T-helper 1 cell treated with Interleukin-12 subunit alpha and Interleukin-12 subunit beta and Interleukin-4 antibody, amounts not matched to agents 30 μg/mL and 1 μg/mL, for 36 hours (primary cell): ENCODE results near the gene MARF1.
"Not testable (repeated sequence)": the region's sequence is repeated elsewhere in the genome, so short reads cannot be mapped to it uniquely, and the experiment has no call there.

Experiments used
- H3K27ac Mint-ChIP-seq: one replicate; pipeline ENCODE4 v1.8.0; 2021; ENCODE audit warnings: mild to moderate bottlenecking, mixed read lengths
- H3K27me3 Mint-ChIP-seq: one replicate; pipeline ENCODE4 v1.8.0; 2021; ENCODE audit warnings: low read depth, mixed read lengths
- H3K36me3 Mint-ChIP-seq: one replicate; pipeline ENCODE4 v1.8.0; 2021; ENCODE audit warnings: low read depth, mixed read lengths
- H3K4me1 Mint-ChIP-seq: one replicate; pipeline ENCODE4 v1.8.0; 2021; ENCODE audit warnings: low read depth, mixed read lengths
- H3K4me3 Mint-ChIP-seq: one replicate; pipeline ENCODE4 v1.8.0; 2021; ENCODE audit warnings: mild to moderate bottlenecking, moderate library complexity, mixed read lengths
- H3K9me3 Mint-ChIP-seq: one replicate; pipeline ENCODE4 v1.8.0; 2021; ENCODE audit warnings: mixed read lengths

MARF1 gene

DNA sequence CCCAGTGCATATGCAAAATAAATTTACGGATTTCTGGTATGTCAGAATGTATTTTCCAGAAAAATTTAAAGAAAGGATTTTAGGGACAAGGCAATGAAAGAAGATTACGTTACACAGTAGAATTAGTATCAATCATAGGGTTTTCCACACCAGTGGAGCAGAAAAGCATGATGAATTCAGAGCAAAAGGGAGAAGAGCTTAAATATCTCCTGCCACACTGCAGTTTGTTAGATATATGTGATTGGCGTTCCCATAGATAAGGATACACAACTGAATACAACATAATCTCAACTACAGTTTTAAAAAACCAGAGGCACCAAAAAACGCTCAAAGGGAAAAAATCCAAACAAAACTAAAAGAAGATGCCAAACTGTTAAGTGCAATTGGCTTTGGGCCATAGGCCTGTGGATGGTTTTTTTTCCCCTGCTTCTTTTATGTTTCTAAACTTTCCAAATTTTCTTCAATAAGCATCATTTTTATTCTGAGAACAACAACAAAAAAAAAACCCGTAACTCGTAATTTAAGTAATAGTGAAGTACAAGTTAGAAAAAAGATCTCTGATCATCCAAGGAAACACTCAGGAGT lies 22.3 kb downstream of the MARF1 start:
- Mint-ChIP-seq H3K4me3 (no peak overlapping the region), H3K4me1 (no peaks in the 10 kb centered on the region), H3K36me3 (peaks cover 58% of the 10 kb centered on the region), H3K9me3 (no peaks in the 10 kb centered on the region), H3K27ac (no peak overlapping the region), H3K27me3 (no peaks in the 10 kb centered on the region)

DNA sequence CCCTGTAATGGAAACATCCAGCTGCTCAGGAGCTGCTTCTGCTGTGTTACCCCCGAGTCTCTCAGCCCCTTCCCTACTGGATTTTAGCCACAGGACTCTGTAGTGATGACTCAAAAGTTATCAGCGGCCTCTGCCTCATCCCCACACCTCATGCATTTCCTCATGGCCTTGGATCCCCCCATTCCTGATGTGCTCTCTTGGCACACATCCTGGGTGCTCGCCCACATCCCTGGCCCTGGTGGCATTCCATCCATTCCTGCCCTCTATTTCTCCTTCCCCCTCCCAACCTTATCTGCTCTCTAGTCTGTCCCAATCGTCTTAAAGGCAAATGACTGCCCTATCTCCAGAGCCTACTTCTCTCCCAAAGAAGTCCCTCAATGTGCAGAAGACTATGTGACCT lies 24.6 kb downstream of the MARF1 start:
- Mint-ChIP-seq H3K36me3 (peaks cover 48% of the 10 kb centered on the region), H3K27me3 (no peaks in the 10 kb centered on the region), H3K27ac (no peak overlapping the region), H3K9me3 (no peaks in the 10 kb centered on the region), H3K4me1 (no peaks in the 10 kb centered on the region), H3K4me3 (no peak overlapping the region)

DNA sequence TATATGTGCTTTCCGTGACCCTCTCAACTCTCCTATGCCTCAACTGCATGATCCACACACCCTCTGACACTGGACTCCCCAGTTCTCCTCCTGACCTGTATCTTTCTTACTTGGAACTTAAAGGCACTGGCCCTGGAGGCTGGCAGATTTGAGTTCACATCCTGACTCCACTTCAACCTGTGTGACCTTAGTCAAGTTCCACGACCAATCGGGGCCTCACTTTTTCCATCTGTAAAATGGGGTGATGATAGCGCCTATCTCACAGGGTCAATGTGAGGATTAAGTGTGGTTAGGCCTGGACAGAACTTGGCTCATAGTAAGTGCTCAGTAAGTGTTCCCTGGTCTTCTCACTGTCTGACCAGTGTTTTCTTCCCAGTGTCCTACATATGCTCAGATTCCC lies 25.1 kb downstream of the MARF1 start:
- H3K36me3 Mint-ChIP-seq, result peaks cover 50% of the 10 kb centered on the region

DNA sequence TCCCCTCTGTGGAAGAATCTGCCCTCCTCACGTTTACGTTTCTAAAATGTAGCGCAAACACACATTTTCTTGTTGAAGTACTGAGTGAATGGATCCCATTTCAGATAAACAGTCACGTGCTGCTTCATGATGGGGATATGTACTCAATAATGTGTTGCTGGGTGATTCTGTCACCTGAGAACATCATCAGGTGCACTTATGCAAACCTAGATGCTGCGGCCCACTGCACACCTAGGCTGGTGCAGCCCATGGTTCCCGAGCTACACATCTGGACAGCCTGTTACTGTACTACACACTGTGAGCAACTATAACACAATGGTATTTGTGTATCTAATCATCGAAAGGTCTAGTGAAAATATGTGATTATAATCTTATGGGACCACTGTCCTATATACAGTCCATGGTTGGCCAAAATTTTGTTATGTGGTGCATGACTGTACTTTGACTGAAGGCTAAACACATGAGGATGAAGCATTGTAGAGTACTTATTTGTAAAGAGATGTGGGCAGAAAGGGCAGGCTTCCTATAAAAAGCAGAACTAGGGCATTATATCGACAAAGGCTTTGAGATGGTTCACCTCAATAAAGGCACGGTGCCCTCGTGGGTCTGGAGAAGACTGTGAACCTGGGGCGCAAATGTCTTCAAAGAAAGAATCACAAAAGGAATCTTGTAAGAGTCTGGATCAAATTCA lies 26.3 kb downstream of the MARF1 start:
- H3K27ac Mint-ChIP-seq, result no peak overlapping the region
- H3K4me3 Mint-ChIP-seq, result no peak overlapping the region
- peaks cover 48% of the 10 kb centered on the region for H3K36me3 Mint-ChIP-seq
- no peaks in the 10 kb centered on the region for H3K4me1 Mint-ChIP-seq
- no peaks in the 10 kb centered on the region for H3K9me3 Mint-ChIP-seq
- H3K27me3 Mint-ChIP-seq, result no peaks in the 10 kb centered on the region

More for the DNA sequence above, 25.1 kb downstream of the MARF1 start:
- H3K9me3 Mint-ChIP-seq, result no peaks in the 10 kb centered on the region
- H3K27me3 Mint-ChIP-seq, result no peaks in the 10 kb centered on the region
- no peaks in the 10 kb centered on the region for H3K4me1 Mint-ChIP-seq
- no peak overlapping the region for H3K4me3 Mint-ChIP-seq
- H3K27ac Mint-ChIP-seq, result no peak overlapping the region

DNA sequence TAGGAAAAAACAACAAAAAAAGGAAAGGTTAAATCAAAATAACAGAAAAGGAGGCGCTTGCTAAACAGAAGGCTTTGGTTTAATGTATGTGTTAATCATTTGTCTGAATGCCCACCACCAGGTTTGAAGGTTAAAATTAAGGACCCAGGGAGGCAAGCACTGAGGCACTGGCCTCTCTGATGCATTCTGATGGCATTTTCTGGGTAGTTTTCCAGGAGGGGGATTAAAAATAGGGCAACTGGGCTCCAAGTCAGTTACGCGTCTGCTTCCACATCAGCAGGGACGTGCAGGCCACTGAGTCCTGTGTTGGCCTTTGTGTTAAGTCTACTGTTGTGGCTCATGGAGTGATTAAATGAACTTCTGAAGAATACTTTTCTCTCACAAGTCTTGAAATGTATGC lies 26.9 kb downstream of the MARF1 start:
- Mint-ChIP-seq H3K27me3 (no peaks in the 10 kb centered on the region), H3K27ac (no peak overlapping the region), H3K4me1 (no peaks in the 10 kb centered on the region), H3K9me3 (no peaks in the 10 kb centered on the region), H3K36me3 (peaks cover 49% of the 10 kb centered on the region), H3K4me3 (no peak overlapping the region)

DNA sequence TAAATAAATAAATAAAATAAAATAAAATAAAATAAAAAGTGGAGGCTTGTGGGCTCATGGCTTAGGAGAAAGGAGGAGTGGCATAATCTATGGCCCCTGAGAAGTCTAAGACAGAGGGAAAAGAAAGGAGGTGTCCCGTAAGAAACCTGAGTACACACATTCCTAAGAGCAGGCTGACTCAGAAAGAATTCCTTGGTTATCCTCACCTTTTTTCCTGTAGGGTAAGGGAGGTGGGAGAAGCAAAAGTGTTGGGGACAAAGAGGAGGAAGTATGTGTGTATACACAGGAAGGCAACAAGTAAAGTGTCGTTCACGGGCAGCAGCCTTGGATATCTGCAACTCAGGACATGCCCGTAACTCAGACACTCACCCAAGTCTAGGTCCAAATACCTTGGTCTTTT lies 29.3 kb downstream of the MARF1 start:
- Mint-ChIP-seq H3K9me3 (no peaks in the 10 kb centered on the region), H3K4me1 (no peaks in the 10 kb centered on the region), H3K27ac (no peak overlapping the region), H3K36me3 (peaks cover 45% of the 10 kb centered on the region), H3K27me3 (no peaks in the 10 kb centered on the region), H3K4me3 (no peak overlapping the region)

DNA sequence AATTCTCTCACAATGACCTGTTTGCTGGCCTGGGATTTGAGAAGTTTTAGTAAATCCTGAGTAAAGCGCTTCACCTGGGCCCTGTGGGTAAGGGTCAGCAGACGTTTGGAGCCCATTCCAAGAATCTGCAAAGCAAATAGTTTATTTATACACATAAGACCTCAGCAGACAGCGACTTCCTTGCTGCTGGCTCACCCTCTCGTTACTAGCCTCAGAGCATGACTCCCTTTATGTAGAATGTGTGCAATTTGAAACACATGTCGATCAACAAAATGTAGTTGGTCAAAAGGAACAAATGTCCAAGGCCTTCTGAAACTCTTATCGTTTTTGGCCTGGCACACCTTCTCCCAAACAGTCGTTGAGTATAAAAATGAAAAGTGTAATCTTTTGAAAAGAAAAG lies 31.3 kb downstream of the MARF1 start:
- H3K4me1 Mint-ChIP-seq, result peaks cover 2% of the 10 kb centered on the region
- peaks cover 50% of the 10 kb centered on the region for H3K36me3 Mint-ChIP-seq
- H3K9me3 Mint-ChIP-seq, result no peaks in the 10 kb centered on the region
- H3K27me3 Mint-ChIP-seq, result no peaks in the 10 kb centered on the region
- H3K27ac Mint-ChIP-seq, result no peak overlapping the region
- no peak overlapping the region for H3K4me3 Mint-ChIP-seq

DNA sequence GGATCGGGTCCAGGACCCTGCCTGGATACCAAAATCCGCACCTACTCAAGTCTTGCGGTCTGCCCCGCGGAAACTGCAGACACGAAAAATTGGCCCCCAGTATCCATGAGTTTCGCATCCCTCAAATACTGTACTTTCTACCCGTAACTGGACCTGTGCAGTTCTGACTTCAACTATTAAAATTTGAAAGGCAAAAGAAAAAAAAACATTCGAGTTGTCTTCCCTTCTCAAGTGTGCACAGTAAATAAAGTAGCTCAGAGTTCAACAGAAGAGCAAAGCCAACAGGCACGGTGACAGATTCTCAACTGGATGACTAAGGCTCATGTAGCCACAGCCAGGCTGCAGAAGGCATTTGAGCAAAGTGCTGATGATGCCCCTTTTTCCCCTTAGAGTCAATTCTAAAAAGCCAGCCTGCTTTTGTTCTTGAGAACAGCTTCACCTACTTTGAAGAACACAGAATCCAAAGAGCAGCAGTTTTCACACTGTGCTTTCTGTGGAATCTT lies 32.5 kb downstream of the MARF1 start:
- peaks cover 52% of the 10 kb centered on the region for H3K36me3 Mint-ChIP-seq

DNA sequence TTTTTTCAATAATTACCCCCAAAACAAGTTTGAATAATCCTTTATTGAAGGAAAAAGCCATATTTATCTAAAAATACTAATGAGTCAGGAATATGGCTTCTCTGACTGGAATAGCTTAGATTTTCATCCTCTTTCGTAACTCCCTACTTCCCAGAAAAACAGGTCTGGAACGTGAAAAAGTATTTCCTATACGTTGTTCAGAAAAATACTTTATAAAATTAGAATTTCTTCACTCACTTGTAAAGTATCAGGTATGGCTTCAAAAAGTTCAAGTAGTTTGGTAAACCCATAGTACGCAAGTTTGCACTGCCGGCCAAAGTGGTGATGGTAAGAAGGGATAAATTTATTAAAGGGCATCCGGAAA lies 33.7 kb downstream of the MARF1 start:
- H3K36me3 Mint-ChIP-seq, result peaks cover 52% of the 10 kb centered on the region
- no peak overlapping the region for H3K27ac Mint-ChIP-seq
- H3K27me3 Mint-ChIP-seq, result no peaks in the 10 kb centered on the region
- peaks cover 6% of the 10 kb centered on the region for H3K4me1 Mint-ChIP-seq
- no peak overlapping the region for H3K4me3 Mint-ChIP-seq
- no peaks in the 10 kb centered on the region for H3K9me3 Mint-ChIP-seq

More for the DNA sequence above, 32.5 kb downstream of the MARF1 start:
- Mint-ChIP-seq H3K4me1 (peaks cover 6% of the 10 kb centered on the region), H3K27ac (no peak overlapping the region), H3K27me3 (no peaks in the 10 kb centered on the region), H3K9me3 (no peaks in the 10 kb centered on the region), H3K4me3 (no peak overlapping the region)

DNA sequence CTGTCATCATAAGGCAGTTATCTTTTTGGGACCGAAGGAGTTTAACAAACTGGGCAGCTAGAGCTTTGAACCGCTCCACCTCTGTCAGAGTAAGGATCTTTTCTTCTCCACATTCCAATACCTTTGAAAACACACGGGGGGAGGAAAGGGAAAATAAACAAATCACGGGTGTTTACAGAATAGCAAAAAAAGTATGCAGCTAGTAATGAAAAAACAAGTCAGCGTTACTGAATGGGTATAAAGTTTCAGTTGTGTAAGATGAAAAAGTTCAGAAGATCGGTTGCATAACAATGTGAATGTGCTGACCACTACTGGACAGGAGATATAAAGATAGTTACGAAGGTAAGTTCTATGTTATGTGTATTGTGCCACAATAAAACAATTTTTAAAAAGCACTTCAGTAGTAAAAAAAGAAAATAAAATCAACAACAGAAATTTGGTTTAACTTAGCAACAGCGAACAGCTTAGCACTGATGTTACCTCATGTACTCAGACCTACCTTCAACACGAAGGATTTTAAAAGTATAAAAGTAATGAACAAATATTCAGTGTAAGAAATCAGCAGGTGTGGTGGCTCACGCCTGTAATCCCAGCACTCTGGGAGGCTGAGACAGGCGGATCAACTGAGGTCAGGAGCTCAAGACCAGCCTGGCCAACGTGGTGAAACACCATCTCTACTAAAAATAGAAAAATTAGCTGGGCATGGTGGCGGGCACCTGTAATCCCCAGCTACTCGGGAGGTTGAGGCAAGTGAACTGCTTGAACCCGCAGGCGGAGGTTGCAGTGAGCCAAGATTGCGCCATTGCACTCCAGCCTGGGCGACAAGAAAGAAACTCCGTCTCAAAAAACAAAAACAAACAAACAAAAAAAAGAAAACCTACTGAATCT lies 34.3 kb downstream of the MARF1 start:
- peaks cover 55% of the 10 kb centered on the region for H3K36me3 Mint-ChIP-seq
- H3K4me1 Mint-ChIP-seq, result peaks cover 6% of the 10 kb centered on the region
- no peaks in the 10 kb centered on the region for H3K9me3 Mint-ChIP-seq
- no peaks in the 10 kb centered on the region for H3K27me3 Mint-ChIP-seq
- H3K4me3 Mint-ChIP-seq, result no peak overlapping the region
- H3K27ac Mint-ChIP-seq, result no peak overlapping the region

DNA sequence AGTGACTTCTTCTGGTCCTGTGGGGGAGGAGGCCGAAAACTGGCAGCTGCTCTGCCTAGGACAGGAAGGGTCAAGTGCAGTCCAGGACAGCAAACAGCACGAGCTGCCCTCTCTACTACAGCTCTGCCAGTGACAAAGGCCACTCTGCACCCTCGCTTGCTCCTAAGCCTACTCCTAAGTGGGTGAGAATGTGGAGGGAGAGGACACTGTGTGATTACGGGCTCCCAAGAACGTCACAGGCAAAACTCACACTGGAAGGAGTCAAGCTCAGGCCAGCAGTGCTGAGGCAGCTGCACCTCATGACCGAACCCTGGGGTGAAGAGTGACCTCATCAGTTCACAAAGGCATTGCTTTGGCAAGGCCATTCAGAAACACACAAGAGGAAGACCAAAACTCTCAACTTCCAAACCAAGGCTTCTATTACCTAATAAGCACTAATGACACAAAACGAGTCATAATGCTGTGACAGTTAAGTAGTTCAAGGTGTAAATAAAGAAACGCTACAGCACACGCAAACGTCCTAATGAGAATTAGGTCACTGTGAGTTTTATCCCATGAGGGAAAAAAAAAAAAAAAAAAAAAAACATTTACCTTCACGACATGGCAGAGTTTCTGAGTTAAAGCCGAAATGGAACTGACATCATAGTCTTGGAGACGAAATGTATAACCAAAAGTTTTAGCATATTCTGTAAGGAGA lies 35.1 kb downstream of the MARF1 start:
- H3K4me1 Mint-ChIP-seq, result peaks cover 6% of the 10 kb centered on the region
- H3K36me3 Mint-ChIP-seq, result peaks cover 57% of the 10 kb centered on the region
- no peak overlapping the region for H3K27ac Mint-ChIP-seq
- no peaks in the 10 kb centered on the region for H3K9me3 Mint-ChIP-seq
- H3K27me3 Mint-ChIP-seq, result no peaks in the 10 kb centered on the region
- no peak overlapping the region for H3K4me3 Mint-ChIP-seq

DNA sequence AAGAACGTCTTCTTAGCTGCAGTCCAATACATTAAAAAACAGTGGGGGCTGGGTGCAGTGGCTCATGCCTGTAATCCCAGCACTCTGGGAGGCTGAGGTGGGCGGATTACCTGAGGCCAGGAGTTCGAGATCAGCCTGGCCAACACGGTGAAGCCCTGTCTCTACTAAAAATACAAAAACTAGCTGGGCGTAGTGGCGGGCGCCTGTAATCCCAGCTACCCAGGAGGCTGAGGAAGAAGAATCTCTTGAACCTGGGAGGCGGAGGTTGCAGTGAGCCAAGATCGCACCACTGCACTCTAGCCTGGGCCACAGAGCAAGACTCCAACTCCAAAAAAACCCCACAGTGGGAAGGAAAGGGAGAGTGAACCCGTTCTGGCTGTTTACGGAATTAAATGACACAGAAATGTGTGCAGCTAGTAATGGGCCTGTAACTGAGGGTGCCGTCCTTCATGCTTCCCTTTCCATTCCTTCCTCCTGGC lies 35.7 kb downstream of the MARF1 start:
- H3K27ac Mint-ChIP-seq, H3K4me1 Mint-ChIP-seq, H3K4me3 Mint-ChIP-seq, H3K9me3 Mint-ChIP-seq, H3K27me3 Mint-ChIP-seq: not testable (repeated sequence)
- H3K36me3 Mint-ChIP-seq, result peaks cover 56% of the 10 kb centered on the region

DNA sequence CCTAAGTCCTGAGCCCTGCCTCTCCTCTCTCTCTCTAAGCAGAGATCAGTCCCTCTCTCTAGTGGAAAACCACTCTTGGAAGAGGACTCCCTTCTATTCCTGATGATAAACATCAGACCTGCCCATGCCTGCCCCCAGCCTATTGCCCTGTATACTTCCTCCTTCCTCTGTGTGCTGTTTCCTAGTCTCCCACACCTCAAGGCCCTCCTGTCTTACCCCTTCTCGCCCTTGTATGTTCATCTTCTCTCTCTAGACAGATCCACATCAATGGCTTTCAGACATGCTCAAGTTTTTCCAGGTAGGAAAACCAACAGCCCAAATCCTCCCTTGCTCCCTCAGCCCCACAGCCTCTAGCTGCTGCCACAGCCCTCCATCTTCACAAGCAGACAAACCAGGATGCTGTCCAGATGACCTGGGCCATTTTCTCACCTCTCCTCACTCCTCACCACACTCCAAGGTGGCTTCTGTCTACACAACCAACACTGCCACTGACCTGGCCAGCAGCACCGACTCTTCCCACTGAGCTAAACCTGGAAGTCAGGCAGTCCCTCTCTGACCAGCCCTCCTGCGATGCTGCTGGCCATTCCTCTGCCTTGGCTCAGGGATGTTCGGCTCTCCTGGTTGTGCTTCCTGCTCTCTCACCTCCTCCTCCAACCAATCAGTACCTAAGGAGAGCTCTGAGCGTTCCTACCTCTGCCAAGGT lies 36.3 kb downstream of the MARF1 start:
- Mint-ChIP-seq H3K4me1 (peaks cover 6% of the 10 kb centered on the region), H3K36me3 (peaks cover 58% of the 10 kb centered on the region)

More for the DNA sequence above, 36.3 kb downstream of the MARF1 start:
- H3K27ac Mint-ChIP-seq, result peak overlapping the region; percentile 28
- no peaks in the 10 kb centered on the region for H3K9me3 Mint-ChIP-seq
- no peaks in the 10 kb centered on the region for H3K27me3 Mint-ChIP-seq
- no peak overlapping the region for H3K4me3 Mint-ChIP-seq
